SK-N-SH treated with all-trans-retinoic acid at 6 μM for 48 hours (cell line): ENCODE results near the gene MAN2B1.

Experiments
- ATAC-seq: fragments of 200-7000 bp; cut with Tn5 transposase; 3 replicates; pipeline ENCODE4 v1.9.1; 2020; ENCODE audit warnings: mild to moderate bottlenecking, moderate library complexity
- ARNTL ChIP-seq: fragments of 450-650 bp; formaldehyde crosslinking; IDR thresholded peaks from 2 replicates; pipeline ENCODE4 v1.5.0; 2020; ENCODE audit warnings: low read depth, mild to moderate bottlenecking, moderate library complexity, borderline replicate concordance
- BACH2 ChIP-seq: fragments of 250-450 bp; sonication (Bioruptor Pico); IDR thresholded peaks from 2 replicates; pipeline ENCODE4 v1.9.0; 2021; ENCODE audit warnings: mild to moderate bottlenecking, borderline replicate concordance
- ESRRG ChIP-seq: fragments of 250-450 bp; sonication (Bioruptor Pico); IDR thresholded peaks from 2 replicates; pipeline ENCODE4 v1.6.1; 2021; ENCODE audit warnings: mild to moderate bottlenecking
- GLIS3 ChIP-seq: fragments of 250-450 bp; sonication (Bioruptor Pico); IDR thresholded peaks from 2 replicates; pipeline ENCODE4 v1.5.0; 2020; ENCODE audit warnings: mild to moderate bottlenecking, moderate library complexity
- ISL1 ChIP-seq: fragments of 250-450 bp; sonication (Bioruptor Pico); IDR thresholded peaks from 2 replicates; pipeline ENCODE4 v2.1.2; 2022; ENCODE audit warnings: mild to moderate bottlenecking, moderate library complexity
- OSR1 ChIP-seq: fragments of 250-450 bp; sonication (Bioruptor Pico); IDR thresholded peaks from 2 replicates; pipeline ENCODE4 v1.8.0; 2022; ENCODE audit warnings: moderate library complexity, mild to moderate bottlenecking, inconsistent platforms
- PPARA ChIP-seq: fragments of 250-450 bp; sonication (Bioruptor Pico); IDR thresholded peaks from 2 replicates; pipeline ENCODE4 v1.5.0; 2020; ENCODE audit warnings: mild to moderate bottlenecking, borderline replicate concordance
- RARB ChIP-seq: fragments of 250-450 bp; sonication (Bioruptor Pico); IDR thresholded peaks from 2 replicates; pipeline ENCODE4 v1.8.0; 2021; ENCODE audit warnings: mild to moderate bottlenecking, moderate library complexity
- SNAI2 ChIP-seq: fragments of 250-450 bp; sonication (Bioruptor Pico); IDR thresholded peaks from 2 replicates; pipeline ENCODE4 v1.5.0; 2020; ENCODE audit warnings: mild to moderate bottlenecking, moderate library complexity
- TCF4 ChIP-seq: fragments of 250-450 bp; sonication (Bioruptor Pico); IDR thresholded peaks from 2 replicates; pipeline ENCODE4 v1.8.0; 2021; ENCODE audit warnings: mild to moderate bottlenecking, moderate library complexity, borderline replicate concordance
- TOX ChIP-seq: fragments of 250-450 bp; sonication (Bioruptor Pico); IDR thresholded peaks from 2 replicates; pipeline ENCODE4 v1.8.0; 2021; ENCODE audit warnings: mild to moderate bottlenecking, moderate library complexity, borderline replicate concordance
- ZC3H10 ChIP-seq: fragments of 250-450 bp; sonication (Bioruptor Pico); IDR thresholded peaks from 2 replicates; pipeline ENCODE4 v1.5.1; 2021; ENCODE audit warnings: mild to moderate bottlenecking, moderate library complexity
- ZFP30 ChIP-seq: fragments of 450-650 bp; formaldehyde crosslinking; IDR thresholded peaks from 2 replicates; pipeline ENCODE4 v1.5.0; 2022; ENCODE audit warnings: mild to moderate bottlenecking, moderate library complexity
- ZNF70 ChIP-seq: fragments of 450-650 bp; formaldehyde crosslinking; IDR thresholded peaks from 2 replicates; pipeline ENCODE4 v1.5.0; 2020; ENCODE audit warnings: mild to moderate bottlenecking, moderate library complexity
- ZNF8 ChIP-seq: fragments of 450-650 bp; formaldehyde crosslinking; IDR thresholded peaks from 2 replicates; pipeline ENCODE4 v1.5.0; 2020; ENCODE audit warnings: mild to moderate bottlenecking, moderate library complexity
- TF ChIP-seq, protein P1 (sequence below): fragments of 250-450 bp; sonication (Bioruptor Pico); IDR thresholded peaks from 2 replicates; pipeline ENCODE4 v1.5.1; 2021; ENCODE audit warnings: mild to moderate bottlenecking, moderate library complexity
- TF ChIP-seq, protein P2 (sequence below): fragments of 250-450 bp; sonication (Bioruptor Pico); IDR thresholded peaks from 2 replicates; pipeline ENCODE4 v1.8.0; 2021; ENCODE audit warnings: low read depth, mild to moderate bottlenecking, moderate library complexity, borderline replicate concordance
- TF ChIP-seq, protein P3 (sequence below): fragments of 250-450 bp; sonication (Bioruptor Pico); IDR thresholded peaks from 2 replicates; pipeline ENCODE4 v1.5.0; 2020; ENCODE audit warnings: mild to moderate bottlenecking, moderate library complexity
- TF ChIP-seq, protein P4 (sequence below): fragments of 250-450 bp; sonication (Bioruptor Pico); IDR thresholded peaks from 2 replicates; pipeline ENCODE4 v1.5.1; 2020; ENCODE audit warnings: low read depth, mild to moderate bottlenecking, moderate library complexity

MAN2B1 gene

DNA sequence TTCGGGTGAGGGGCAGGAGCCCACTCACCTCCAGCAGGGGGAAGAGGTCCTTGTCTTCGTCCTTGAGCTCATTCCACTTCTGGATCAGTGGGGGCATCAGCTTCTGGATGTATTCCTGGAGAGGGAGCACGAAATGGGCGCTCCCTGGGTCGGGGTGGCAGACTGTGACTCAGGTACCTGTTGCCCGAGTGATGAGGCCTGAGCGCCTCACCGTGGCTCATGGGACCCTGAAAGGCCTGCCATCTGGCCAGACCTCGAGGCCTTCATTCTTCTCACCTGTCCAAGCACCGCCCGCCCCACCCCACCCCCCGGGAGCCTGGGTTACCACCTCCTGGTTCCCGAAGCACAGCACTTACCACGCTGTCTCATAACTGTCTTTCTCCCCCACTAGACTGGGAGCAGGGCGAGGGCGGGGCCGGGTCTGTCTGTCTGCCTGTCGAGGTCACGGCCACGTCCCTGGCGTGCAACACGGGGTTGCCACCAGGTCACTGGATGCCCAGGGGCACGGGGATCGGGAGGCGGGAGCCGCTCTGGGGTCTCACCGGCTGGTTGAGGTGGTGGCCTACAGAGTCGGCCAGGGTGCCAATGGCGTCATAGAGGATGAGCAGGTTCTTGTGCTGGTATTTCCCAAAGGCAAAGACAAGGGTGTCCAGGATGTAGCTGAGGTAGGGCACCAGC lies 39.3 kb upstream of the MAN2B1 start (continued):
- TF ChIP-seq ESRRG (CRISPR knock-in tag) (no peak), ARNTL (no peak), ISL1 (CRISPR knock-in tag) (no peak), BACH2 (CRISPR knock-in tag) (no peak)
- TF ChIP-seq, protein P1, sequence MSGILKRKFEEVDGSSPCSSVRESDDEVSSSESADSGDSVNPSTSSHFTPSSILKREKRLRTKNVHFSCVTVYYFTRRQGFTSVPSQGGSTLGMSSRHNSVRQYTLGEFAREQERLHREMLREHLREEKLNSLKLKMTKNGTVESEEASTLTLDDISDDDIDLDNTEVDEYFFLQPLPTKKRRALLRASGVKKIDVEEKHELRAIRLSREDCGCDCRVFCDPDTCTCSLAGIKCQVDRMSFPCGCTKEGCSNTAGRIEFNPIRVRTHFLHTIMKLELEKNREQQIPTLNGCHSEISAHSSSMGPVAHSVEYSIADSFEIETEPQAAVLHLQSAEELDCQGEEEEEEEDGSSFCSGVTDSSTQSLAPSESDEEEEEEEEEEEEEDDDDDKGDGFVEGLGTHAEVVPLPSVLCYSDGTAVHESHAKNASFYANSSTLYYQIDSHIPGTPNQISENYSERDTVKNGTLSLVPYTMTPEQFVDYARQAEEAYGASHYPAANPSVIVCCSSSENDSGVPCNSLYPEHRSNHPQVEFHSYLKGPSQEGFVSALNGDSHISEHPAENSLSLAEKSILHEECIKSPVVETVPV = no peak
- TF ChIP-seq, protein P2, sequence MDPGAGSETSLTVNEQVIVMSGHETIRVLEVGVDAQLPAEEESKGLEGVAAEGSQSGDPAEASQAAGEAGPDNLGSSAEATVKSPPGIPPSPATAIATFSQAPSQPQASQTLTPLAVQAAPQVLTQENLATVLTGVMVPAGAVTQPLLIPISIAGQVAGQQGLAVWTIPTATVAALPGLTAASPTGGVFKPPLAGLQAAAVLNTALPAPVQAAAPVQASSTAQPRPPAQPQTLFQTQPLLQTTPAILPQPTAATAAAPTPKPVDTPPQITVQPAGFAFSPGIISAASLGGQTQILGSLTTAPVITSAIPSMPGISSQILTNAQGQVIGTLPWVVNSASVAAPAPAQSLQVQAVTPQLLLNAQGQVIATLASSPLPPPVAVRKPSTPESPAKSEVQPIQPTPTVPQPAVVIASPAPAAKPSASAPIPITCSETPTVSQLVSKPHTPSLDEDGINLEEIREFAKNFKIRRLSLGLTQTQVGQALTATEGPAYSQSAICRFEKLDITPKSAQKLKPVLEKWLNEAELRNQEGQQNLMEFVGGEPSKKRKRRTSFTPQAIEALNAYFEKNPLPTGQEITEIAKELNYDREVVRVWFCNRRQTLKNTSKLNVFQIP (CRISPR knock-in tag) = no peak

DNA sequence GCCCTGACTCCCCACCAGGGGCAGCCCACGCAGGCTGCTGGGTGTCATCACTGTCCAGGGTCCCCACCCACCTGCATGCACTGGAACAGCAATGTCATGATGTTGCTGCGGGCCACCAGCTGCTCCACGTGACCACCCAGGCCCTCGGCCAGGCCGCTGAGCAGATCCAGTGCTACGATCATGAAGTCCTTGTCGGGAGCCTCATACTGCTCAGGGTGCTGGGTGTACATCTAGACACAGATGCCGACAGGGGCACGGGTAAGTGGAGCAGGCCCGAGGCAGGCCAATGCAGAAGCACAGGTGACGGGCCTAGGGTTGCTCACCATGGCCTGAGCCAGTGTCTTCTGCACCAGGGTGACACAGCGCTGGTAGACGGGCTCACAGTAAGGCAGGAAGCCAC lies 38.6 kb upstream of the MAN2B1 start:
- no peak for ATAC-seq
- TF ChIP-seq, protein P3, sequence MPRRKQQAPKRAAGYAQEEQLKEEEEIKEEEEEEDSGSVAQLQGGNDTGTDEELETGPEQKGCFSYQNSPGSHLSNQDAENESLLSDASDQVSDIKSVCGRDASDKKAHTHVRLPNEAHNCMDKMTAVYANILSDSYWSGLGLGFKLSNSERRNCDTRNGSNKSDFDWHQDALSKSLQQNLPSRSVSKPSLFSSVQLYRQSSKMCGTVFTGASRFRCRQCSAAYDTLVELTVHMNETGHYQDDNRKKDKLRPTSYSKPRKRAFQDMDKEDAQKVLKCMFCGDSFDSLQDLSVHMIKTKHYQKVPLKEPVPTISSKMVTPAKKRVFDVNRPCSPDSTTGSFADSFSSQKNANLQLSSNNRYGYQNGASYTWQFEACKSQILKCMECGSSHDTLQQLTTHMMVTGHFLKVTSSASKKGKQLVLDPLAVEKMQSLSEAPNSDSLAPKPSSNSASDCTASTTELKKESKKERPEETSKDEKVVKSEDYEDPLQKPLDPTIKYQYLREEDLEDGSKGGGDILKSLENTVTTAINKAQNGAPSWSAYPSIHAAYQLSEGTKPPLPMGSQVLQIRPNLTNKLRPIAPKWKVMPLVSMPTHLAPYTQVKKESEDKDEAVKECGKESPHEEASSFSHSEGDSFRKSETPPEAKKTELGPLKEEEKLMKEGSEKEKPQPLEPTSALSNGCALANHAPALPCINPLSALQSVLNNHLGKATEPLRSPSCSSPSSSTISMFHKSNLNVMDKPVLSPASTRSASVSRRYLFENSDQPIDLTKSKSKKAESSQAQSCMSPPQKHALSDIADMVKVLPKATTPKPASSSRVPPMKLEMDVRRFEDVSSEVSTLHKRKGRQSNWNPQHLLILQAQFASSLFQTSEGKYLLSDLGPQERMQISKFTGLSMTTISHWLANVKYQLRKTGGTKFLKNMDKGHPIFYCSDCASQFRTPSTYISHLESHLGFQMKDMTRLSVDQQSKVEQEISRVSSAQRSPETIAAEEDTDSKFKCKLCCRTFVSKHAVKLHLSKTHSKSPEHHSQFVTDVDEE (CRISPR knock-in tag) = no peak
- TF ChIP-seq GLIS3 = no peak
- no peak for TF ChIP-seq BACH2 (CRISPR knock-in tag)
- TF ChIP-seq ARNTL = no peak
- no peak for TF ChIP-seq TCF4 (CRISPR knock-in tag)
- no peak for TF ChIP-seq ZNF70

DNA sequence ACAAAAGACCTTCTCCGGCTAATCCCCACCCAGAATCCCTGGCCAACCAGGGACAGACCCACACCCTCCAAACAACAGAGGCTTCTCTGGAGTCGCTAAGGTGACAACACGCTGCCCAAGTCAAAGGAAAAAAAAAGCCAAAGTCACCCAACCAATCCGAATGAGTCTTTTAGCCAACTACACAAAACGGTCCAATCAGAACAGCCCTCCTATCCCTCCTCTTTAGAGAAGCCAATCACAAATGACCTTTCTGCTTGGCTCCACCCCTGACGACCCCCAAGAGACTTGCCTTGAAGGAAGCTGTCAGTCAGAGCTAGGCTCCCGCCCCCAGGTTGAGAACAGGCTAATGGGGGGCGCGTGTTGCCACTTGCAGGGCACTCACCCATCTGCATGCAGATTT lies 36.5 kb upstream of the MAN2B1 start:
- TF ChIP-seq, protein P4, sequence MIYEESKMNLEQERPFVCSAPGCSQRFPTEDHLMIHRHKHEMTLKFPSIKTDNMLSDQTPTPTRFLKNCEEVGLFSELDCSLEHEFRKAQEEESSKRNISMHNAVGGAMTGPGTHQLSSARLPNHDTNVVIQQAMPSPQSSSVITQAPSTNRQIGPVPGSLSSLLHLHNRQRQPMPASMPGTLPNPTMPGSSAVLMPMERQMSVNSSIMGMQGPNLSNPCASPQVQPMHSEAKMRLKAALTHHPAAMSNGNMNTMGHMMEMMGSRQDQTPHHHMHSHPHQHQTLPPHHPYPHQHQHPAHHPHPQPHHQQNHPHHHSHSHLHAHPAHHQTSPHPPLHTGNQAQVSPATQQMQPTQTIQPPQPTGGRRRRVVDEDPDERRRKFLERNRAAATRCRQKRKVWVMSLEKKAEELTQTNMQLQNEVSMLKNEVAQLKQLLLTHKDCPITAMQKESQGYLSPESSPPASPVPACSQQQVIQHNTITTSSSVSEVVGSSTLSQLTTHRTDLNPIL (CRISPR knock-in tag) = no peak
- no peak for TF ChIP-seq ZC3H10 (CRISPR knock-in tag)
- no peak for TF ChIP-seq OSR1 (CRISPR knock-in tag)
- no peak for TF ChIP-seq TCF4 (CRISPR knock-in tag)
- TF ChIP-seq TOX (CRISPR knock-in tag) = no peak
- no peak for TF ChIP-seq ARNTL
- TF ChIP-seq, protein P1 = no peak
- TF ChIP-seq GLIS3 = no peak
- TF ChIP-seq SNAI2 = no peak
- no peak for TF ChIP-seq ZFP30
- no peak for TF ChIP-seq ISL1 (CRISPR knock-in tag)
- ATAC-seq = peak; percentile 71

DNA sequence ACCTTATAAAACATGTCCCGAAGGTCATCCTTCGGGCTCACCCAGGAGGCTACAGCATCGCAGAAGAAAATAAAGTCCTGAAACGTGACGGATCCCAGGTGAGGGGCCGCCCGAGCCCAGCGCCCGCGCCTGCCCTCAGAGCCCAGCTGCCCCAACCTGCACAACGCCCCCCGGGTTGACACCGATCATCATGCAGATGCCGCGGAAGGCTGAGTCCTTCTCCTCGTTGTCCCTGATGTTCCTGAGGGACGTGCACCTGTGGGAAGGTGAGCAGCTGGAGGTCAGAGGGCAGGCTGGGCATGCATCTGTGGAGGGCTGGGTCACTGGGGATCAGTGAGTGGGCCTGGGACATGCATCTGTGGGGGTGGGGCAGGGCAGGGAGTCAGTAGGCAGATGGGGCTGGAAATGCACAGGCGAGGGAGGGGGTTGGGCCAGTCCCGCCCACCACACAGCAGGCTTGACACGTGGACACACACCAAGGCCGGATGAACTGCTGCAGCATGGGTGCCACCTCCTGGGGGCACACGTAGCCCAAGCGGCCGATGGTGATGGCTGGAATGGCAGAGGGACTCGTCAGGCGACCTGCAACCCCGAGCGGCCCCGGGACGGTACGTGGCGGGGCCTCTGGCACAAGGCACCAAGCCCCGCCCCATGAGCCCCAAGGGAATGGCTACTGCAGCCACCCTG lies 35.2 kb upstream of the MAN2B1 start:
- TF ChIP-seq ZNF8 (CRISPR knock-in tag) = no peak
- no peak for TF ChIP-seq ZNF70
- no peak for TF ChIP-seq PPARA
- TF ChIP-seq RARB (CRISPR knock-in tag) = no peak
- TF ChIP-seq, protein P3 (CRISPR knock-in tag) = no peak
- no peak for TF ChIP-seq ZFP30
- ATAC-seq = no peak
